Gastroesophageal sphincter (tissue), 3 donors: ENCODE measurements around the gene MACROD2.

Source experiments
- CTCF ChIP-seq, 4 experiments: fragments of 200-600 bp in 2 of 4; fragments of 450-650 bp in 2 of 4; sonication (generic) in 1 of 4; IDR thresholded peaks; one replicate each; pipeline ENCODE4 v1.5.1; 2017 to 2019; ENCODE audit warnings: antibody characterized with exemption in 4 of 4, mild to moderate bottlenecking in 2 of 4, moderate library complexity in 2 of 4
- POLR2AphosphoS5 ChIP-seq: sonication (generic); formaldehyde crosslinking; IDR thresholded peaks from one replicate; pipeline ENCODE4 v1.6.1; 2017; ENCODE audit warnings: antibody characterized with exemption

- TF ChIP-seq CTCF (IDR thresholded peaks at IDR 0.05) (no peak), POLR2AphosphoS5 (no peak)
Observed at GRCh38 chr20:14126856-14127255, 131.5 kb downstream of the MACROD2 start.
